ENCODE measurements around the gene FHOD3. TPM values are rescaled to one million over a fixed set of nuclear protein-coding genes. Genes with fewer than 3 reads are reported as not detected.

The FHOD3 gene
- total RNA-seq, 4 donors from 2014 or later: 0.26 to 13.8 (median 4.9) TPM; not detected in 1

GRCh38 chr18:36653870-36654269 is 356.4 kb downstream of the FHOD3 start:
- Histone ChIP-seq H3K4me1 (no peaks in the 10 kb centered on the region), H3K9me3 (no peaks in the 10 kb centered on the region), H3K4me3 (no peak overlapping the region), H3K27me3 (no peaks in the 10 kb centered on the region), H3K36me3 (no peaks in the 10 kb centered on the region), H3K27ac (no peak overlapping the region)
- TF ChIP-seq CTCF (IDR thresholded peaks at IDR 0.05) (no peak), POLR2A (IDR thresholded peaks at IDR 0.05) (no peak)
- DNase-seq: no peak
- intact Hi-C loops (cut with DNase I; ENCODE audit: low total_unique reads): no loop called here

GRCh38 chr18:36655074-36655473 is 357.6 kb downstream of the FHOD3 start:
- TF ChIP-seq POLR2A (IDR thresholded peaks at IDR 0.05) (no peak), CTCF (IDR thresholded peaks at IDR 0.05) (no peak)
- Histone ChIP-seq H3K4me3 (no peak overlapping the region), H3K36me3 (no peaks in the 10 kb centered on the region), H3K27ac (no peak overlapping the region), H3K27me3 (no peaks in the 10 kb centered on the region), H3K9me3 (no peaks in the 10 kb centered on the region), H3K4me1 (no peaks in the 10 kb centered on the region)
- DNase-seq: no peak
- intact Hi-C loops (cut with DNase I; ENCODE audit: low total_unique reads): no loop called here

- Histone ChIP-seq H3K27ac (no peak overlapping the region), H3K4me1 (no peaks in the 10 kb centered on the region), H3K9me3 (no peaks in the 10 kb centered on the region), H3K4me3 (no peak overlapping the region), H3K27me3 (no peaks in the 10 kb centered on the region), H3K36me3 (no peaks in the 10 kb centered on the region)
- no peak for DNase-seq
- intact Hi-C loops (cut with DNase I; ENCODE audit: low total_unique reads): no loop called here
- TF ChIP-seq POLR2A (IDR thresholded peaks at IDR 0.05): no peak
- TF ChIP-seq CTCF (IDR thresholded peaks at IDR 0.05): no peak
Measured at GRCh38 chr18:36655930-36656329, 358.4 kb downstream of the FHOD3 start.

- no peak for DNase-seq
- no peaks in the 10 kb centered on the region for H3K9me3 ChIP-seq
- no peak overlapping the region for H3K4me3 ChIP-seq
- intact Hi-C loops (cut with DNase I; ENCODE audit: low total_unique reads): no loop called here
- H3K27me3 ChIP-seq: no peaks in the 10 kb centered on the region
- H3K27ac ChIP-seq: no peak overlapping the region
- no peaks in the 10 kb centered on the region for H3K4me1 ChIP-seq
- H3K36me3 ChIP-seq: no peaks in the 10 kb centered on the region
- TF ChIP-seq POLR2A (IDR thresholded peaks at IDR 0.05) (no peak), CTCF (IDR thresholded peaks at IDR 0.05) (no peak)
Measured at GRCh38 chr18:36658611-36659010, 361.1 kb downstream of the FHOD3 start.

- Histone ChIP-seq H3K27me3 (no peaks in the 10 kb centered on the region), H3K9me3 (no peaks in the 10 kb centered on the region), H3K36me3 (no peaks in the 10 kb centered on the region), H3K4me1 (no peaks in the 10 kb centered on the region), H3K4me3 (no peak overlapping the region), H3K27ac (no peak overlapping the region)
- DNase-seq: no peak
- intact Hi-C loops (cut with DNase I; ENCODE audit: low total_unique reads): no loop called here
- no peak for TF ChIP-seq POLR2A (IDR thresholded peaks at IDR 0.05)
- no peak for TF ChIP-seq CTCF (IDR thresholded peaks at IDR 0.05)
Measured at GRCh38 chr18:36660311-36660710, 362.8 kb downstream of the FHOD3 start.

All from uterus (tissue), 4 donors.